ENCODE data around the gene GALNT18. TPM values are rescaled to one million over a fixed set of nuclear protein-coding genes. Genes with fewer than 3 reads are reported as not detected.

The GALNT18 gene
- total RNA-seq, 1 donor from 2014 or later: 39.8 TPM

- Mint-ChIP-seq H3K36me3 (ENCODE audit: unreplicated experiment) (peaks cover 64% of the 10 kb centered on the region), H3K9me3 (ENCODE audit: unreplicated experiment) (peaks cover 3% of the 10 kb centered on the region), H3K4me1 (ENCODE audit: unreplicated experiment) (no peaks in the 10 kb centered on the region), H3K4me3 (ENCODE audit: unreplicated experiment) (no peak overlapping the region), H3K27ac (ENCODE audit: unreplicated experiment) (no peak overlapping the region), H3K27me3 (ENCODE audit: unreplicated experiment) (no peaks in the 10 kb centered on the region)
- no peak for DNase-seq (ENCODE audit: extremely low spot score, unreplicated experiment)
- TF ChIP-seq CTCF (IDR thresholded peaks at IDR 0.05): no peak
Observed at GRCh38 chr11:11329062-11329806, 292.6 kb downstream of the GALNT18 start.

- H3K4me3 Mint-ChIP-seq (ENCODE audit: unreplicated experiment): no peak overlapping the region
- peaks cover 7% of the 10 kb centered on the region for H3K9me3 Mint-ChIP-seq (ENCODE audit: unreplicated experiment)
- no peak for DNase-seq (ENCODE audit: extremely low spot score, unreplicated experiment)
- H3K36me3 Mint-ChIP-seq (ENCODE audit: unreplicated experiment): peaks cover 50% of the 10 kb centered on the region
- no peak overlapping the region for H3K27ac Mint-ChIP-seq (ENCODE audit: unreplicated experiment)
- no peaks in the 10 kb centered on the region for H3K27me3 Mint-ChIP-seq (ENCODE audit: unreplicated experiment)
- no peak for TF ChIP-seq CTCF (IDR thresholded peaks at IDR 0.05)
- H3K4me1 Mint-ChIP-seq (ENCODE audit: unreplicated experiment): no peaks in the 10 kb centered on the region
Observed at GRCh38 chr11:11324090-11324489, 297.7 kb downstream of the GALNT18 start.

- Mint-ChIP-seq H3K4me1 (ENCODE audit: unreplicated experiment) (no peaks in the 10 kb centered on the region), H3K36me3 (ENCODE audit: unreplicated experiment) (peaks cover 56% of the 10 kb centered on the region), H3K27me3 (ENCODE audit: unreplicated experiment) (no peaks in the 10 kb centered on the region), H3K4me3 (ENCODE audit: unreplicated experiment) (no peak overlapping the region), H3K9me3 (ENCODE audit: unreplicated experiment) (peaks cover 11% of the 10 kb centered on the region), H3K27ac (ENCODE audit: unreplicated experiment) (no peak overlapping the region)
- DNase-seq (ENCODE audit: extremely low spot score, unreplicated experiment): no peak
- TF ChIP-seq CTCF (IDR thresholded peaks at IDR 0.05): no peak
Observed at GRCh38 chr11:11322101-11322500, 299.7 kb downstream of the GALNT18 start.

GRCh38 chr11:11320825-11321224 is 301.0 kb downstream of the GALNT18 start:
- no peak for DNase-seq (ENCODE audit: extremely low spot score, unreplicated experiment)
- H3K27ac Mint-ChIP-seq (ENCODE audit: unreplicated experiment): no peak overlapping the region
- H3K27me3 Mint-ChIP-seq (ENCODE audit: unreplicated experiment): no peaks in the 10 kb centered on the region
- H3K36me3 Mint-ChIP-seq (ENCODE audit: unreplicated experiment): peaks cover 48% of the 10 kb centered on the region
- no peak for TF ChIP-seq CTCF (IDR thresholded peaks at IDR 0.05)
- H3K9me3 Mint-ChIP-seq (ENCODE audit: unreplicated experiment): peaks cover 11% of the 10 kb centered on the region
- H3K4me1 Mint-ChIP-seq (ENCODE audit: unreplicated experiment): no peaks in the 10 kb centered on the region
- H3K4me3 Mint-ChIP-seq (ENCODE audit: unreplicated experiment): no peak overlapping the region

- peaks cover 38% of the 10 kb centered on the region for H3K36me3 Mint-ChIP-seq (ENCODE audit: unreplicated experiment)
- H3K4me1 Mint-ChIP-seq (ENCODE audit: unreplicated experiment): peaks cover 4% of the 10 kb centered on the region
- H3K4me3 Mint-ChIP-seq (ENCODE audit: unreplicated experiment): no peak overlapping the region
- peaks cover 9% of the 10 kb centered on the region for H3K9me3 Mint-ChIP-seq (ENCODE audit: unreplicated experiment)
- H3K27ac Mint-ChIP-seq (ENCODE audit: unreplicated experiment): no peak overlapping the region
- DNase-seq (ENCODE audit: extremely low spot score, unreplicated experiment): no peak
- TF ChIP-seq CTCF (IDR thresholded peaks at IDR 0.05): no peak
- H3K27me3 Mint-ChIP-seq (ENCODE audit: unreplicated experiment): no peaks in the 10 kb centered on the region
Observed at GRCh38 chr11:11318961-11319360, 302.8 kb downstream of the GALNT18 start.
